Activated CD4-positive, alpha-beta memory T cell treated with anti-CD3 and anti-CD28 coated beads, Interleukin-2, amount 10 ng/mL, durations not matched to agents 7 days and 5 days (primary cell): Measurements from ENCODE around the gene DET1. TPM values are rescaled to one million over a fixed set of nuclear protein-coding genes. Genes with fewer than 3 reads are reported as not detected.

Experiments used
- CTCF ChIA-PET: fragments of 350-600 bp; sonication (Branson Sonifier 250); formaldehyde crosslinking; loops from one replicate; lab custom pipeline; 2021; ENCODE audit warnings: antibody characterized with exemption, inconsistent platforms; lab: Charles Lee
- POLR2A ChIA-PET: fragments of 350-600 bp; sonication (Branson Sonifier 250); formaldehyde crosslinking; loops from one replicate; lab custom pipeline; 2021; ENCODE audit warnings: antibody characterized with exemption; lab: Charles Lee
- DNase-seq: peaks from one replicate; pipeline ENCODE4 v3.0.0-alpha.2; 2020
- H3K27ac Mint-ChIP-seq: one replicate; pipeline ENCODE4 v1.8.0; 2021; ENCODE audit warnings: mild to moderate bottlenecking, mixed read lengths
- H3K27me3 Mint-ChIP-seq: one replicate; pipeline ENCODE4 v1.8.0; 2021; ENCODE audit warnings: mixed read lengths
- H3K36me3 Mint-ChIP-seq: one replicate; pipeline ENCODE4 v1.8.0; 2021; ENCODE audit warnings: low read depth, mixed read lengths
- H3K4me1 Mint-ChIP-seq: one replicate; pipeline ENCODE4 v1.8.0; 2021; ENCODE audit warnings: mixed read lengths
- H3K4me3 Mint-ChIP-seq: one replicate; pipeline ENCODE4 v1.8.0; 2021; ENCODE audit warnings: mild to moderate bottlenecking, mixed read lengths
- H3K9me3 Mint-ChIP-seq: one replicate; pipeline ENCODE4 v1.8.0; 2021; ENCODE audit warnings: mixed read lengths
- total RNA-seq, 2 experiments: library from RNA; stranded (reverse); gene quantifications; one replicate each; pipeline ENCODE4 v1.2.3, GENCODE V29; 2021

DET1 gene
- 1 to 10 TPM; 3.0 to 3.3 TPM for total RNA-seq

GRCh38 chr15:88546248-88547129, at the start of gene DET1:
Gene DET1 (minus strand): TSS chr15:88546681. CDS start chr15:88531705, 14,976 bp downstream.
- Mint-ChIP-seq H3K4me1 (peaks cover 15% of the 10 kb centered on the region), H3K4me3 (peak within 1 kb of the TSS; percentile 87), H3K27me3 (no peaks in the 10 kb centered on the region), H3K27ac (peak within 1 kb of the TSS; percentile 86), H3K9me3 (peaks cover 2% of the 10 kb centered on the region), H3K36me3 (no peaks in the 10 kb centered on the region)
- peak; percentile 97 for DNase-seq
- CTCF ChIA-PET, result no interaction called here
- POLR2A ChIA-PET, result no interaction called here

- no peak for DNase-seq
- H3K4me1 Mint-ChIP-seq, result no peaks in the 10 kb centered on the region
- peaks cover 15% of the 10 kb centered on the region for H3K27me3 Mint-ChIP-seq
- H3K9me3 Mint-ChIP-seq, result no peaks in the 10 kb centered on the region
- no peak overlapping the region for H3K27ac Mint-ChIP-seq
- POLR2A ChIA-PET, result interaction anchor here (0.7 kb wide), 1 partner anchor 172 kb away, joined by 3 read pairs; no protein-coding TSS in a partner anchor
- no peak overlapping the region for H3K4me3 Mint-ChIP-seq
- H3K36me3 Mint-ChIP-seq, result no peaks in the 10 kb centered on the region
- CTCF ChIA-PET, result no interaction called here
Measured at GRCh38 chr15:88591384-88591783, 44.9 kb upstream of the DET1 start.

DNA sequence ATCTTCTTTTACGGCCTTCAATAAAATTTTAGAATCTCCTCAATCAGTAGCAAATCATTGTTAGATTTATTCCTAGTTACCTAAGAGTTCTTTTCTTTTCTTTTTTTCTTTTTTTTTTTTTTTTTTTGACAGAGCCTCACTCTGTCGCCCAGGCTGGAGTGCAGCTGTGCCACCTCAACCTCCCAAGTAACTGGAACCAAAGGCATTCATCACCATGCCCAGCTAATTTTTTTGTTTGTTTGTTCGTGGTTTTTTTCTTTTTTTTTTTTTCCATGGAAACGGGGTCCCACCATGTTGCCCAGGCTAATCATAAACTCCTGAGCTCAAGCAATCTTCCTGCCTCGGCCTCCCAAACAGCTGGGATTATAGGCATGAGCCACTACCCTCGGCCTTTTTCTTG, 44.3 kb upstream of the DET1 start:
- POLR2A ChIA-PET, result interaction anchor here (0.7 kb wide), 1 partner anchor 171 kb away, joined by 3 read pairs; no protein-coding TSS in a partner anchor
- CTCF ChIA-PET, result no interaction called here
- Mint-ChIP-seq H3K27ac (no peak overlapping the region), H3K4me3 (no peak overlapping the region), H3K4me1 (no peaks in the 10 kb centered on the region), H3K36me3 (no peaks in the 10 kb centered on the region), H3K9me3 (no peaks in the 10 kb centered on the region), H3K27me3 (peaks cover 15% of the 10 kb centered on the region)
- DNase-seq, result no peak

GRCh38 chr15:88586401-88587162, 40.1 kb upstream of the DET1 start:
- POLR2A ChIA-PET, result no interaction called here
- no peak overlapping the region for H3K27ac Mint-ChIP-seq
- no peaks in the 10 kb centered on the region for H3K9me3 Mint-ChIP-seq
- CTCF ChIA-PET, result no interaction called here
- no peaks in the 10 kb centered on the region for H3K36me3 Mint-ChIP-seq
- H3K4me1 Mint-ChIP-seq, result no peaks in the 10 kb centered on the region
- peaks cover 6% of the 10 kb centered on the region for H3K27me3 Mint-ChIP-seq
- no peak overlapping the region for H3K4me3 Mint-ChIP-seq
- no peak for DNase-seq

- H3K36me3 Mint-ChIP-seq, result no peaks in the 10 kb centered on the region
- CTCF ChIA-PET, result no interaction called here
- no peaks in the 10 kb centered on the region for H3K4me1 Mint-ChIP-seq
Measured at GRCh38 chr15:88580532-88580931, 34.1 kb upstream of the DET1 start.

DNA sequence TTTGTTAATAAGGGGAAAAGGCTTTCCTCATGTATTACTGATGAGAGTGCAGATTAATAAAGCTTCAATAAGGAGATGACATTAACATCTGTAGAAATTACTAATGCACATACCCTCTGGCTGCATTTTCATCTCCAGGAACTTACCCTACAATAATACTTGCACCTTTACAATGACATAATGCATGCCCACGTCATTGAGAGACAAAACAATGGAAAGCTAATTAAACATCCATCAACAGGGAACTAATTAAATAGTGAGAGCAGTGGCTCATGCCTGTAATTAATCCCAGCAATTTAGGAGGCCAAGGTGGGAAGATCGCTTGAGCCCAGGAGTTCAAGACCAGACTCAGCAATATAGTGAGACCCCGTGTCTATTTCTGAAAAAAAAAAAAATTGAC, 32.8 kb upstream of the DET1 start:
- peaks cover 5% of the 10 kb centered on the region for H3K27me3 Mint-ChIP-seq
- ChIA-PET POLR2A (no interaction called here), CTCF (no interaction called here)
- no peak overlapping the region for H3K4me3 Mint-ChIP-seq
- H3K9me3 Mint-ChIP-seq, result no peaks in the 10 kb centered on the region
- H3K4me1 Mint-ChIP-seq, result no peaks in the 10 kb centered on the region
- DNase-seq, result no peak
- no peak overlapping the region for H3K27ac Mint-ChIP-seq
- no peaks in the 10 kb centered on the region for H3K36me3 Mint-ChIP-seq

More at GRCh38 chr15:88580532-88580931, 34.1 kb upstream of the DET1 start:
- Mint-ChIP-seq H3K4me3 (no peak overlapping the region), H3K9me3 (no peaks in the 10 kb centered on the region), H3K27ac (no peak overlapping the region), H3K27me3 (peaks cover 4% of the 10 kb centered on the region)
- POLR2A ChIA-PET, result no interaction called here
- no peak for DNase-seq

- Mint-ChIP-seq H3K4me1 (no peaks in the 10 kb centered on the region), H3K9me3 (no peaks in the 10 kb centered on the region), H3K27me3 (peaks cover 6% of the 10 kb centered on the region), H3K36me3 (no peaks in the 10 kb centered on the region), H3K4me3 (no peak overlapping the region), H3K27ac (no peak overlapping the region)
- DNase-seq, result no peak
- ChIA-PET POLR2A (no interaction called here), CTCF (no interaction called here)
Measured at GRCh38 chr15:88574655-88575054, 28.2 kb upstream of the DET1 start.

GRCh38 chr15:88574077-88574476, 27.6 kb upstream of the DET1 start:
- Mint-ChIP-seq H3K27ac (no peak overlapping the region), H3K4me3 (no peak overlapping the region), H3K9me3 (no peaks in the 10 kb centered on the region), H3K36me3 (no peaks in the 10 kb centered on the region), H3K27me3 (peaks cover 6% of the 10 kb centered on the region), H3K4me1 (no peaks in the 10 kb centered on the region)
- CTCF ChIA-PET, result no interaction called here
- no peak for DNase-seq
- POLR2A ChIA-PET, result no interaction called here

GRCh38 chr15:88571852-88572259, 25.4 kb upstream of the DET1 start:
- Mint-ChIP-seq H3K4me1 (no peaks in the 10 kb centered on the region), H3K27me3 (peaks cover 6% of the 10 kb centered on the region), H3K9me3 (no peaks in the 10 kb centered on the region), H3K36me3 (no peaks in the 10 kb centered on the region), H3K27ac (no peak overlapping the region), H3K4me3 (no peak overlapping the region)
- CTCF ChIA-PET, result no interaction called here
- no peak for DNase-seq
- POLR2A ChIA-PET, result no interaction called here

- no peaks in the 10 kb centered on the region for H3K4me1 Mint-ChIP-seq
- H3K36me3 Mint-ChIP-seq, result no peaks in the 10 kb centered on the region
- POLR2A ChIA-PET, result no interaction called here
- CTCF ChIA-PET, result no interaction called here
- no peaks in the 10 kb centered on the region for H3K9me3 Mint-ChIP-seq
- no peak overlapping the region for H3K4me3 Mint-ChIP-seq
- no peak overlapping the region for H3K27ac Mint-ChIP-seq
- H3K27me3 Mint-ChIP-seq, result peaks cover 6% of the 10 kb centered on the region
- no peak for DNase-seq
Measured at GRCh38 chr15:88571153-88571851, 24.8 kb upstream of the DET1 start.

DNA sequence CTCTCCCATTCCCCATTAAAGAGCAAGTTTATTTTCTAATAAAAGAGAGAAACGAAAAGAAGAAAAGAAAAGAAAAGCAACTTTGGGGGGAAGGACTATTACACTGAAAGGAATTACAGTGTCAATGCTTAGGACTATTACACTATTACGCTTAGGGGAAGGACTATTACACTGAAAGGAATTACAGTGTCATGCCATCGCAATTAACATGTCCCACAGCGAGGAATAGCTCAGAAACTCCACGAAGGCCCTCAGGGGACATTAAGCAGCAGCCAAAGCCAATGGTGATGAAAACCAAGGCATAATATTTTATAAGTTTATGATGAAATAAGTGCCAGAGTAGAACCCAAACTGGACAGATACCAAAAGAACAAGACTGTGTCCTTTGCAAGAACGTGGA, 22.1 kb upstream of the DET1 start:
- no peaks in the 10 kb centered on the region for H3K4me1 Mint-ChIP-seq
- no peaks in the 10 kb centered on the region for H3K36me3 Mint-ChIP-seq
- DNase-seq, result no peak
- no peak overlapping the region for H3K4me3 Mint-ChIP-seq
- ChIA-PET POLR2A (no interaction called here), CTCF (no interaction called here)
- H3K9me3 Mint-ChIP-seq, result no peaks in the 10 kb centered on the region
- no peak overlapping the region for H3K27ac Mint-ChIP-seq
- H3K27me3 Mint-ChIP-seq, result no peaks in the 10 kb centered on the region

DNA sequence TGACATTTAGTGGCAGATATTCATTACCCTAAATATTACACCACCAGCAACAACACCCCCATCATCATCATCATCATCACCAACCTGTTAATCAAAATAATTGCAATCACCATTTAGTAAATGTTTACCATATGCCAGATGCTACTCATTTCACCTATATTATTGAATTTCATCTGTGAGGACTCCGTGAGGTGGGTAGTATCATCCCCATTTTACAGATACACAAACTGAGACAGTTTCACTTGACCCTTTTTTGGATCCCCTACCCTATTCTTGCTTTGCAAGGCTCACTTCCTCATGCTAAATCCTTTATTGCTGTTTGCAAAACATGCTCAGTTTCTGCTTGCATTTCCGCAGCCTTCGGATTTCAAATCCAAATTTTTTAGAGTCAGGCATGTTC, 18.3 kb upstream of the DET1 start:
- Mint-ChIP-seq H3K4me1 (no peaks in the 10 kb centered on the region), H3K9me3 (no peaks in the 10 kb centered on the region), H3K36me3 (no peaks in the 10 kb centered on the region), H3K27ac (no peak overlapping the region), H3K27me3 (no peaks in the 10 kb centered on the region), H3K4me3 (no peak overlapping the region)
- no peak for DNase-seq
- ChIA-PET CTCF (no interaction called here), POLR2A (no interaction called here)

DNA sequence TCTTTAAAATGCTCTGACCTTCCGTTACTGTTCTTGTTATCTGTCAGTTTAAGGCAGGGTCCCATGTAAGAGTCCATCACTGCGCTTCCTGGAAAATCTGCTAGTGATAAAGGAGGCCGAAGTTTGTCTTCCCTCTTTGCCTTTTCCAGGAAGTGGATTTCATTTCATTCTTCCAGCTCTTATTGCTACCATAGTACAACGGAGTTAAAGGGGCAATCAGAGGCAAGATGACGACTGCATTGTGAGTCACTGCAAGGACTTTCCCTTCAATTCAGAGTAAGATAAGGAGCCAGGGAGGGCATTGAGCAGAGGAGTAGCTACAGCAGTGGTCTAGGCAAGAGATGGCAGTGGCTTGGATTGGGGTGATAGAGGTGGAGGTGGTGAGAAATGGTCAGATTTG, 17.2 kb upstream of the DET1 start:
- H3K4me1 Mint-ChIP-seq, result no peaks in the 10 kb centered on the region
- H3K27me3 Mint-ChIP-seq, result peaks cover 3% of the 10 kb centered on the region
- no peaks in the 10 kb centered on the region for H3K9me3 Mint-ChIP-seq
- no peak for DNase-seq
- H3K4me3 Mint-ChIP-seq, result no peak overlapping the region
- ChIA-PET CTCF (no interaction called here), POLR2A (no interaction called here)
- H3K36me3 Mint-ChIP-seq, result no peaks in the 10 kb centered on the region
- no peak overlapping the region for H3K27ac Mint-ChIP-seq
